Effector memory CD4-positive, alpha-beta T cell (primary cell): Measurements from ENCODE around the gene ELP1.
"Not testable (repeated sequence)": the region's sequence is repeated elsewhere in the genome, so short reads cannot be mapped to it uniquely, and the experiment has no call there.

ENCODE experiments used
- DNase-seq, 3 donors: peaks; one replicate each; pipeline ENCODE4 v3.0.0-alpha.2; 2020
- H3K27ac ChIP-seq: 2 replicates; pipeline ENCODE4 v1.7.0; 2013; ENCODE audit warnings: mild to moderate bottlenecking, low read length, moderate library complexity; ENCODE audit not compliant: insufficient read depth, poor library complexity, severe bottlenecking
- H3K27me3 ChIP-seq: replicated peaks from 2 replicates; pipeline ENCODE4 v1.7.0; 2013; ENCODE audit warnings: mild to moderate bottlenecking, low read length; ENCODE audit not compliant: insufficient read depth, control insufficient read depth, poor library complexity, severe bottlenecking
- H3K36me3 ChIP-seq: 2 replicates; pipeline ENCODE4 v1.7.0; 2013; ENCODE audit warnings: mild to moderate bottlenecking, low read length, moderate library complexity; ENCODE audit not compliant: control insufficient read depth, insufficient read depth
- H3K4me1 ChIP-seq: 2 replicates; pipeline ENCODE4 v1.7.0; 2013; ENCODE audit warnings: low read length, mild to moderate bottlenecking; ENCODE audit not compliant: control insufficient read depth, insufficient read depth, poor library complexity, severe bottlenecking
- H3K4me3 ChIP-seq: 2 replicates; pipeline ENCODE4 v1.7.0; 2013; ENCODE audit warnings: low read length, low read depth, mild to moderate bottlenecking; ENCODE audit not compliant: insufficient read depth, poor library complexity, severe bottlenecking
- H3K9me3 ChIP-seq: 2 replicates; pipeline ENCODE4 v1.7.0; 2013; ENCODE audit warnings: mild to moderate bottlenecking, low read length, moderate library complexity; ENCODE audit not compliant: control insufficient read depth

The ELP1 gene

DNA sequence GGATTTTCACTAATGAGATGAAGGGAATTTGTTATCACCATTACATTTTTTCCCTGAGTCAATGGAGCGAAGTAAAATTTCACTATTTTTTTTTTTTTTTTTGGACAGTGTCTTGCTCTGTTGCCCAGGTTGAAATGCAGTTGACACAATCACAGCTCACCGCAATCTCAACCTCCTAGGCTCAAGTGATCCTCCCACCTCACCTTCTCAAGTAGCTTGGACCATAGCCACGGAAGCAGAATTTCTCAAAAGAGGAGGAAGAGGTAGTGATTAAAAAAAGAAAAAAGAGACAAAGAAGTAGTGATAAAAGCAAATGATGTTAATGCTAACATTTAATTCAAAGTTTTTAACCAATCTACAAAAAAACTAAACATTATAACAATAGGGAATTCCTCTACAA, 29.8 kb downstream of the ELP1 start:
- no peaks in the 10 kb centered on the region for H3K9me3 ChIP-seq
- H3K27ac ChIP-seq: no peak overlapping the region
- H3K27me3 ChIP-seq: no peaks in the 10 kb centered on the region
- H3K4me3 ChIP-seq: no peak overlapping the region
- DNase-seq: no peak
- H3K4me1 ChIP-seq: no peaks in the 10 kb centered on the region
- H3K36me3 ChIP-seq: peaks cover 85% of the 10 kb centered on the region

- Histone ChIP-seq H3K27ac (no peak overlapping the region), H3K4me3 (no peak overlapping the region), H3K36me3 (peaks cover 83% of the 10 kb centered on the region), H3K27me3 (no peaks in the 10 kb centered on the region), H3K9me3 (no peaks in the 10 kb centered on the region), H3K4me1 (no peaks in the 10 kb centered on the region)
- no peak for DNase-seq
Observed at GRCh38 chr9:108903420-108904103, 30.4 kb downstream of the ELP1 start.

DNA sequence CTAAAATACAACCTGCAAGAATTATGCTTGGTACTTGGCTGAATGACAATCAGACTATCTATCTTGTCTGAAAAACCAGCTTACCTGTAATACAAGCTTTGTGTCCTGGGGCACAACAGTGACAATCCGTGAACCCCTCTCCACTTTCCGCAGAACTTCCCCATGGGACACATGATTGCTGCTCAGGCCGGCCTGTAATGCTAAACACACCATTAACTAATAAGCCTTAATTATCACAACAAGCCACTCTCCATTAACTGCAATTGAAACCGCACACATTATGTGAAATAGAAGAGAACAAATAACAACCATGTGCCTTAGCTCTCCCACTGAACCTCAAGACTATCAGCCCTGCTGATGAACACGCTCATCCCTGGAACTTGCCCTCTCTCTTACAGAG, 33.7 kb downstream of the ELP1 start:
- no peak for DNase-seq
- H3K4me1 ChIP-seq: no peaks in the 10 kb centered on the region
- H3K27ac ChIP-seq: no peak overlapping the region
- H3K9me3 ChIP-seq: no peaks in the 10 kb centered on the region
- no peak overlapping the region for H3K4me3 ChIP-seq
- no peaks in the 10 kb centered on the region for H3K27me3 ChIP-seq
- H3K36me3 ChIP-seq: peaks cover 79% of the 10 kb centered on the region

DNA sequence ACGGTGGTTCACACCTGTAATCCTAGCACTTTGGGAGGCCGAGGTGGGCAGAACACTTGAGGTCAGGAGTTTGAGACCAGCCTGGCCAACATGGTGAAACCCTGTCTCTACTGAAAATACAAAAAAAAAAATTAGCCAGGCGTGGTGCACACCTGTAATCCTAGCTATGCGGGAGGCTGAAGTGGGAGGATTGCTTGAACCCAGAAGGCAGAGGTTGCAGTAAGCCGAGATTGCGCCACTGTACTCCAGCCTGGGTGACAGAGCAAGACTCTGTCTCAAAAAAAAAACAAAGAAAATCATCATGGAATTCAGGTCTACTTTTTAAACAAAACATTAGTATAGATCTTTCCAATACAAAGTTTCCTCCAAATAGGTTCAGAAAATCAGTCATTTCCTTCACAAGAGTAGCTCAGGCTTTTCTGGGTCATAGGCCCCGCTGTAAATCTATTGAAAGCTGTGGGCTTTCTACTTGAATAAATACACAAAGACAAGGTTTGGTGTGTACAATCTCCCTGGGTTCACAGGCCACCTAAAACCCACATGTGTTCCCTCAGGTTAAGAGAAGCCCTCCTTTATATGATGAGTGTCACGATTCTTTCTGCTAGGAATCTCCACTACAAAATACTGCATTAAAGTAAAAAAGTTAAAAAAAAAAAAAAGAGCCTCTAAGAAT, 34.8 kb downstream of the ELP1 start:
- H3K36me3 ChIP-seq: peaks cover 71% of the 10 kb centered on the region
- H3K27ac ChIP-seq, DNase-seq, H3K9me3 ChIP-seq, H3K4me1 ChIP-seq, H3K4me3 ChIP-seq, H3K27me3 ChIP-seq: not testable (repeated sequence)

GRCh38 chr9:108897324-108898096, 36.4 kb downstream of the ELP1 start:
- Histone ChIP-seq H3K9me3 (no peaks in the 10 kb centered on the region), H3K27ac (no peak overlapping the region), H3K4me3 (no peak overlapping the region), H3K27me3 (no peaks in the 10 kb centered on the region), H3K36me3 (peaks cover 74% of the 10 kb centered on the region), H3K4me1 (no peaks in the 10 kb centered on the region)
- DNase-seq: no peak

DNA sequence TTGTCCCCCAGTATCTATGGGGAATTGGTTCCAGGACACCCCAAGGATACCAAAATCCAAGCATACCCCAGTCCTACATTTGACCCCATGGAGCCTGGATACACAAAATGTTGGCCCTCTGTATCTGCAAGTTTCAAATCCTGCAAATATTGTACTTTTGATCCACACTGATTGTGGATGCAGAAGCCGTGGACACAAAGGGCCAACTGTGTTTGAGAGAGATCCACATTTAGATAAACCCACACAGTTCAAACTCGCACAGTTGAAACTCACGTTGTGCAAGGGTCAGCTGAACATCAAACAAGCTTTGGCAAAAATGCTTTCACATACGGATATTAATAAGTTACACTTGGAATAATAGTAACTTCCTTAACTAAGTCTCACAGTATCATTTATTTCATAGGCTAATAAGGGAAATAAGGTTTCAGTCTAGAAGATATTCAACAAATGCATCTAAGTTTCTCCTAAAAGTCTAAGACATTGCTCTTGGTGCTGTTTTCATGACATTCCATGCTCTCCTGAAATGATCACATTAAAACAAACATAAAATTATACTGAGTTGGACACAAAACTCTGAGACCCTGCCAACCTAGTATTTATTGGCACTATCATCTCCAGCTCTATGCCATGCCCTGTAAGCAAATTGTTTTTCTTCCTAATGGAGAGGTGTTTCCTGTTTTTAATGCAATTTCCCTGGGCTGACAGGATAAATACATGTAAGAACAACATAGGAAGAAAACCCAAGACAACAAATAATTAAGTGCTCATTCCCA, 39.5 kb downstream of the ELP1 start:
- peaks cover 77% of the 10 kb centered on the region for H3K36me3 ChIP-seq
- no peaks in the 10 kb centered on the region for H3K9me3 ChIP-seq
- no peak for DNase-seq
- no peak overlapping the region for H3K4me3 ChIP-seq
- no peaks in the 10 kb centered on the region for H3K4me1 ChIP-seq
- no peak overlapping the region for H3K27ac ChIP-seq
- no peaks in the 10 kb centered on the region for H3K27me3 ChIP-seq

GRCh38 chr9:108889649-108890067, 44.3 kb downstream of the ELP1 start:
- H3K27ac ChIP-seq: no peak overlapping the region
- no peaks in the 10 kb centered on the region for H3K27me3 ChIP-seq
- H3K36me3 ChIP-seq: peaks cover 63% of the 10 kb centered on the region
- no peak for DNase-seq
- H3K9me3 ChIP-seq: no peaks in the 10 kb centered on the region
- no peaks in the 10 kb centered on the region for H3K4me1 ChIP-seq
- H3K4me3 ChIP-seq: no peak overlapping the region

GRCh38 chr9:108886594-108887271, 47.2 kb downstream of the ELP1 start:
- H3K4me1 ChIP-seq, H3K9me3 ChIP-seq, DNase-seq, H3K27ac ChIP-seq, H3K27me3 ChIP-seq, H3K4me3 ChIP-seq: not testable (repeated sequence)
- peaks cover 54% of the 10 kb centered on the region for H3K36me3 ChIP-seq

DNA sequence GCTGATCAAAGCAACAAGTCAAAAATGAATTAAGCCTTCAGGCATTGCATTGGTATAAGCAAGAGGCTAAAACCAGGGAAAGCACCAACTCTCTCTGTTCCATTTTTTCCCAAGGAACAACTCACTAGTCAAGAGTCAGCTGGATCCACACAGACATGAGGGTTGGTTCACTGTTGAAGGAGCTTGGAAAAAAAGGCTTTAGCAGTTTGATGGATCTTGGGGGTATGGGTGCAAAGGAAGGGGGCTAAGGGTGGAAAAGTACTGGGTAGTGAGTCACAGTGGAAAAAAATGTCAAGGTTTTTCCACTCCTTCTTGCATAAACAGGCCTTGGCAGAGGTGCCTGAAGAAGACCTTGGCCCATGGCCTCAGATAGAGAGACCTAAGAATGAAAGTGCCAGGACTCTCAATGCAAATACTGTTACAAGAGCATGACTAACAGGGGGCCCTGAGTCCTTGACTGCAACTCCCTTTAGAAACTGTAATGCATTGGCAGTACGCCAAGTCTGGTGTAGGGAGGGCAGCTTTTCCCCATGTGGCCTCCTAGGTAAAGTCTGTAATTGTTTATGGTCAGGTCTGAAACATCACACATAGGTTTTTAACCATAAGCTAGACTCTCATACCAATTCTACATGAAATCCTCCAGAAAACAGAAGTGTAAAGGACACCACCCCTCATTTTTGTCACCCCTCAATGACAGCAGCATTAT, 48.1 kb downstream of the ELP1 start:
- Histone ChIP-seq H3K36me3 (peaks cover 51% of the 10 kb centered on the region), H3K4me3 (no peak overlapping the region), H3K4me1 (no peaks in the 10 kb centered on the region), H3K27ac (no peak overlapping the region), H3K27me3 (no peaks in the 10 kb centered on the region), H3K9me3 (no peaks in the 10 kb centered on the region)
- DNase-seq: no peak
